BE2C (cell line): ENCODE results near the gene GLI1.

ENCODE experiments used
- DNase-seq: peaks from one replicate; pipeline ENCODE4 v3.0.0-alpha.2; 2020
- H3K27me3 ChIP-seq: fragments of 250-450 bp; sonication (Bioruptor Pico); 2 replicates; pipeline ENCODE4 v1.5.1; 2020; ENCODE audit warnings: mild to moderate bottlenecking
- H3K36me3 ChIP-seq: fragments of 250-450 bp; sonication (Bioruptor Pico); 2 replicates; pipeline ENCODE4 v1.5.1; 2020; ENCODE audit warnings: mild to moderate bottlenecking
- H3K4me1 ChIP-seq: fragments of 250-450 bp; sonication (Bioruptor Pico); 2 replicates; pipeline ENCODE4 v1.5.1; 2020
- H3K4me3 ChIP-seq: 2 replicates; pipeline ENCODE4 v1.5.1; 2011; ENCODE audit warnings: low read depth, low read length
- H3K9me3 ChIP-seq: fragments of 250-450 bp; sonication (Bioruptor Pico); 2 replicates; pipeline ENCODE4 v1.5.1; 2020
- TF ChIP-seq, protein P1 (sequence below): IDR thresholded peaks from 2 replicates; pipeline ENCODE4 v1.5.1; 2012; ENCODE audit warnings: mild to moderate bottlenecking, low read depth, low read length

The GLI1 gene

DNA sequence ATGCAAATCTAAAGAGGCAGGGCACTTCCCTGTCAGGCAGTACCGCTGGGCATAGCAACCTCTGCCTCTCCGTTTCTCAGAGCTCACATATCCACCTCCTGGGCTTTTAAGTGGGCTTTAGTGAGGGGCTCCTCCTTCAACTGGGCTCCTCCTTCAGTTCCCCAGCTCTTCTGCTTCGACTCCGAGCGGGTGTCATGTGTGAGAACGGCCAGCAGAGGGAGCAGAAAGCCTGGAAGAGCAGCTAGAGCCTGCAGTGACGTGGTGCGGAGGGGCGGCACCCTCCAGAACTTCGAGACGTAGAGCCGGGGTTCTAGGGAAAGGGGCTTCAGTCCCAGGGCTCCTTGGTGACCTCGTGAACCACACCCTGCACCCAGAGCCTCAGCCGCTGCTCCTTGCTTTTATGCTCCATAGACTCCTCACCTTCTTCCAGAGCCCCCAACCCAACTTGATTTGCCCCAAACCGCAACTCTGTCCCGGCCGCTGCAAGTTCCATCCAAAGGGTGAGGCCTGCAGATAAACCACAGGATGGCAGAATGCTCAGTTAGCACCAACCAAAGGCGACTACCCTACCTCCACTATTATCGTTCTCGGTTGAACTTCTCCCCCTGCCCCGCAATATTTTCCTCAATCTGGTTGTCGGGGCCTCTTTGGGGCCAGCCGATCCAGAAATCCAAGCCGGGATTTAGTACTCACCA, 383 bp upstream of the GLI1 start:
- Histone ChIP-seq H3K4me3 (peak overlapping the region; percentile 77), H3K4me1 (peaks cover 6% of the 10 kb centered on the region), H3K36me3 (no peaks in the 10 kb centered on the region), H3K27me3 (peaks cover 13% of the 10 kb centered on the region), H3K9me3 (no peaks in the 10 kb centered on the region)
- peak; percentile 95 for DNase-seq
- TF ChIP-seq, protein P1, sequence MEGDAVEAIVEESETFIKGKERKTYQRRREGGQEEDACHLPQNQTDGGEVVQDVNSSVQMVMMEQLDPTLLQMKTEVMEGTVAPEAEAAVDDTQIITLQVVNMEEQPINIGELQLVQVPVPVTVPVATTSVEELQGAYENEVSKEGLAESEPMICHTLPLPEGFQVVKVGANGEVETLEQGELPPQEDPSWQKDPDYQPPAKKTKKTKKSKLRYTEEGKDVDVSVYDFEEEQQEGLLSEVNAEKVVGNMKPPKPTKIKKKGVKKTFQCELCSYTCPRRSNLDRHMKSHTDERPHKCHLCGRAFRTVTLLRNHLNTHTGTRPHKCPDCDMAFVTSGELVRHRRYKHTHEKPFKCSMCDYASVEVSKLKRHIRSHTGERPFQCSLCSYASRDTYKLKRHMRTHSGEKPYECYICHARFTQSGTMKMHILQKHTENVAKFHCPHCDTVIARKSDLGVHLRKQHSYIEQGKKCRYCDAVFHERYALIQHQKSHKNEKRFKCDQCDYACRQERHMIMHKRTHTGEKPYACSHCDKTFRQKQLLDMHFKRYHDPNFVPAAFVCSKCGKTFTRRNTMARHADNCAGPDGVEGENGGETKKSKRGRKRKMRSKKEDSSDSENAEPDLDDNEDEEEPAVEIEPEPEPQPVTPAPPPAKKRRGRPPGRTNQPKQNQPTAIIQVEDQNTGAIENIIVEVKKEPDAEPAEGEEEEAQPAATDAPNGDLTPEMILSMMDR, result peak; percentile 83

DNA sequence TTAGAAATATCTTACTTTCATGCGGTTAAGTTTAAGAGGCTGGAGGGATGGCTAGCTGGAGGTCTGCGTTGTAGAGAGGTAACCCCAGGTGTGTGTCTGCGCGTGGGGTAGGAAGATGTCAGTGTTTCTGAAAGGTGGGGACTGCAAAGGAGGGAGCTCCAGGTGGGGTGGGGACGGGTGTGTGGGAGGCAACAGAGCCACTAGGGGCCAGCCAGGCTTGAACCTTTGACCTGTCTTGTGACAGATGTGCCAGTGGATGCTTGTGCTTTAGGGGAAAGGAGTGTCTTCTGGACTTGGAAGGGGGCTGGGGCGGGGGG, 841 bp downstream of the GLI1 start:
- peaks cover 3% of the 10 kb centered on the region for H3K4me1 ChIP-seq
- DNase-seq, result no peak

DNA sequence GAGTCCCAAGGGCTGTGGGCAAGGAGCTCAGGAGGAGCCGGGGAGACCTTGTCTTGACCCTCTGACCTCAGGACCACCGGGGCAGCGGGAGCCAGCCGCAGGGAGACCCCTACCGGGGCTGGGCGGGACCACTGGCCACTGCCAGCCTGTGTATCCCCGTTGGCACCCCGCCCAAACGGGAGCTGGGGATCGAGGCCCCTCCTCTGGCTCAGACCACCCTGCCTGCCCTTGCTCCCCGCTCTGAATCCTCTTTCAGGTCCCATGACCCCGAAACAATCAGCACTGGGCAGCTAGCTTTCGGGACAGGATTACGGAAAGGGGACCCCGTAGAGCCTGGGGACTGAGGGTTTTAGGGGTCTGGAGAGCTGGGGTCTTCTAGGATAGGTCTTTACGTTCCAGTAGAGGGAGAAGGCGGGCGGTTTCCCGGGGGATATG, 1.3 kb downstream of the GLI1 start:
- peaks cover 30% of the 10 kb centered on the region for H3K27me3 ChIP-seq
- TF ChIP-seq, protein P1, result no peak
- H3K36me3 ChIP-seq, result no peaks in the 10 kb centered on the region
- H3K4me1 ChIP-seq, result peaks cover 3% of the 10 kb centered on the region
- peak; percentile 46 for DNase-seq
- H3K9me3 ChIP-seq, result no peaks in the 10 kb centered on the region
- peak overlapping the region; percentile 65 for H3K4me3 ChIP-seq

More for the DNA sequence above, 841 bp downstream of the GLI1 start:
- no peaks in the 10 kb centered on the region for H3K9me3 ChIP-seq
- no peaks in the 10 kb centered on the region for H3K36me3 ChIP-seq
- TF ChIP-seq, protein P1, result no peak
- H3K27me3 ChIP-seq, result peaks cover 25% of the 10 kb centered on the region
- peak overlapping the region; percentile 30 for H3K4me3 ChIP-seq

DNA sequence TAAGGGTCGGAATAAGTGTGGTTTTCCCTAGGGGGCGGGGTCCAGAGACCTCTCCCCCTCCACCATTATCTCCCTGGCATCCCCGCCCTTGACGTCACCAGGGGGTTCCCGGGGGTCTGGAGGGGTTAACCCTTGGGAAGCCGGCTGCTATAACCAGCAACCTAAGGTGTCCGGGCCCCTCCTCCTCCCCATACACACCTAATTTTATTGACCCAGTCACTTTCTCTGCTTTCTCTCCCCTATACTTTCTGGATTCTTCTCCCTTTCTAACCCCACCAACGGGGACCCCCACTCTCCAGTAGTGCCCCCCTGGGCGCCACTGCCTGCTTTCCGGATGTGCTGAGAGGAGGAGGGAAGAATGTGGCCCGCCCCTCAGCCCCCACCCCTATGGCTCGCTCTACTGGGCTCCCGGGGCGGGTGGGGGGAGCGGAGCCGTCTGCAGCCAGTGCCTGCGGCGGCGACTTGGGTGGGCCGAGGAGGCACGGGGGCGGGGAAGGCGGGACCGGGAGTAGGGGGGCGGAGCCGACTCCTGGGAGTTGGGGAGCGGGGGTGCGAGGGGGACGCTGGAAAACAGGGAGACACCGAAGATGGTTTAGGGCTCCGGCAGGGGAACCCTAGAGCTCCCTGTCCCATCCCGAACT, 1.8 kb downstream of the GLI1 start:
- peak; percentile 69 for DNase-seq
- no peaks in the 10 kb centered on the region for H3K36me3 ChIP-seq
- no peaks in the 10 kb centered on the region for H3K9me3 ChIP-seq
- H3K4me3 ChIP-seq, result peak overlapping the region; percentile 65
- TF ChIP-seq, protein P1, result no peak
- peaks cover 3% of the 10 kb centered on the region for H3K4me1 ChIP-seq
- H3K27me3 ChIP-seq, result peaks cover 35% of the 10 kb centered on the region

DNA sequence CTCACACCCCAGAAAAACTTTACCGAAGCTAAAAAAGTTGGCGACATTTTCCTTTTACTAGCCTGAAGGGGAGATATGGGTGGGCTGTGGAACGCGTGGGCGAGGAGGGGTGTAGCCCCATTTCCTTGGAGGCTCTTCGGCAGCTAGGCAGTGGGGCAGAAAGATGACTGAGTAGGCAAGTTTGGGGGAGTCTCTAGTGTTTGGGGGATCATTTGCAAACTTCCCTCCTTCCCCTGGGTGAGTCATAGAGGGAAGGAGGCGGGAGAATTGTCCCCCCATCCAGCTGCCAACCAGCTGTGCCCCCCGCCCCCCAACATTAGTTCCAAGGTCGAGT, 2.3 kb downstream of the GLI1 start:
- peak overlapping the region; percentile 65 for H3K4me3 ChIP-seq
- no peaks in the 10 kb centered on the region for H3K36me3 ChIP-seq
- no peaks in the 10 kb centered on the region for H3K9me3 ChIP-seq
- DNase-seq, result no peak
- TF ChIP-seq, protein P1, result no peak
- peaks cover 3% of the 10 kb centered on the region for H3K4me1 ChIP-seq
- H3K27me3 ChIP-seq, result peaks cover 40% of the 10 kb centered on the region

DNA sequence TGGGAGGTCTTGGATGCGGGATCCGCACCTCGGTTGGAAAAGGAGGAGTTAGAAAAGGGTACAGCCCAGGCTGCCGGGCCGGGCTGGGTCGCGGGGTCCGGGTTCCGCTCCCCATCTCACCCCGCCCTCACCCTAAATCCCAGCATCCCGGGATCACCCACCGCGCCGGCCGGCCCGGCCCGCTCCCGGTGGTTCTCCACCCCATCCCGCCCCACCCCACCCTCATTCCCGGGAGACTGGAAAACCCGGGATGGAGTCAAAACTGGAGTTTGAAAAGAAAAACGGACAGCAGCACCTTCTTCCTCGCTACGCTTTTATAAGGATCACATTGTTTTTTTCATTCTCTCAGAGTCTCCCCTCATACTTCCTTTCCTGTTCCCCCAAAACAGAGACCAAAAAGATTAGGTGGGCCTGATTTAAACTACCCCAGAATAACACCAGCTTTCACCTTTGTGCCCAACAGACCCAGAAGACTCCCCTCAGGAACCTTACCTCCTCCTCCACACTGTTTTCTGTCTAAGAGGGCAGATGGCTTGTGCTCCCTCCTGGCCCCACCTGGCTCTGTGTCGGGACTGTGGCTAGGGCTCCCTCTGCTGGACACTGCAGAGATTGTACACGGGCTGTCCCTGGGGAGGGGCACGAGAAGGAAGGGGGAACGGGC, 2.8 kb downstream of the GLI1 start:
- peaks cover 3% of the 10 kb centered on the region for H3K4me1 ChIP-seq
- peak overlapping the region; percentile 65 for H3K4me3 ChIP-seq
- no peaks in the 10 kb centered on the region for H3K36me3 ChIP-seq
- no peaks in the 10 kb centered on the region for H3K9me3 ChIP-seq
- TF ChIP-seq, protein P1, result peak; percentile 97
- H3K27me3 ChIP-seq, result peaks cover 45% of the 10 kb centered on the region
- DNase-seq, result peak; percentile 88
